Renal cortical epithelial cell (primary cell): ENCODE data around the gene GALE. TPM values are rescaled to one million over a fixed set of nuclear protein-coding genes. Genes with fewer than 3 reads are reported as not detected.
"Not testable (repeated sequence)": the region's sequence is repeated elsewhere in the genome, so short reads cannot be mapped to it uniquely, and the experiment has no call there.

Source experiments
- DNase-seq: peaks from one replicate; pipeline ENCODE4 v3.0.0-alpha.2; 2011; ENCODE audit warnings: low read depth
- total RNA-seq: library from RNA; depleted of rRNA; stranded (reverse); fragments of >200 nt; gene quantifications from 2 replicates; pipeline ENCODE4 v1.2.3, GENCODE V29; 2014

The GALE gene
- total RNA-seq, 1 donor from 2014 or later = 54.1 TPM

DNA sequence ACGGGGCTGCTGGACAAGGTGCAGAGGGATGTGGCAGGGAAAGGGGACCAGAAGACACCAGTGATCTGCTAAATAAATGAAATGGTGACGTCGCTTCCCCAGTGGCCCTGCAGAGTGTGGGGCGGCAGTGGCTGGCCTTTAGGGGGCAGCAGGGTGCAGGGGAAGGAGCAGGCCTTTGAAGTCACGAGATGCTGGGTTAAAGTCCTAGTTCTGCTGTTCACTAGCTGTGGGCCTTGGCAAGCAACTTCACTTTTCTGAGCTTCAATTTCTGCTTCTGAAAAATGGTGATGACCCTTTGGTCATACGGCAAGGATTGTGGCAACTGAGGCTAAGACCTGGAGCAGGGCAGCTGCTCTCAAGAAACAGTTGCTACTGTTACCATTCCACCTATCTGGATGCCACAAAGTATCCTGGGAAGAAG, 9.2 kb upstream of the GALE start:
- peak; percentile 69 for DNase-seq

DNA sequence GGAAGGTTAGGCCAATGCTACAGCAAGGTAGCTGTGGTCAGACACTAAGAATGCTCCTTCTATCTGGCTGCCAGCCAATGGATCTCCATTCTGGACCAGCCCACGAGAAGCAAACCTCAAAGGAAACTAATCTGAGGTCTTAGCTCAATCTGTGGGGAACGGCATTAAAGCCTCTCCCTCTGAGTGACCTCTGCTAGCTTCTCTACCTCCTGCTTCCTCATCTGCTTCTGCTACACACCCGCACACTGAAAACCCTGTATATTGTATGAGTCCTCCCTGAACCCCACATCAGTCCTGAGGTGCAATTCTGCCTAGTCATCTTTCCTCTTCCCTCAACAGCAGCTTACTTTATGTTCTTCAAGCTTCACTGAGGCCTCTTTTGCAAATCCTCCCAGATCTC, 6.9 kb upstream of the GALE start:
- no peak for DNase-seq

GRCh38 chr1:23806280-23806679, 5.7 kb upstream of the GALE start:
- no peak for DNase-seq

DNA sequence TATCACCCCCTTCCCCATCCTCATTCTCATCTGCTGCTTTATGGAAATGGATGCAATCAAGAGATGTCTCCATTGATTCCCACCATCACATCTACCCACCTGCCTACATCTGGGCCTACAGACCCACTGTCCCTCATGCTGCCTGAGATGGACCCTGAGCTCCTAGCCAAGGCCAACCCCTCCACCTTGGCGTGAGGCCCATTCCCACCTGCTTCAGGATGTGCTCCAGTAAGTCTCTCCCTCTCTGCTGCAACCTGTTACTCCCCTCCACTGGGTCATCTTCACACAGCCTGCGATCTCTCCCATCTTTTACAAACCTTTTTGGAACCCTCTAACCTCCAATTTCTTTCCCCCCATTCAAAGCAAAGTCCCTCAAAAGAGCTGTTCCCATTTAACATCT, 4.5 kb upstream of the GALE start:
- DNase-seq = no peak

DNA sequence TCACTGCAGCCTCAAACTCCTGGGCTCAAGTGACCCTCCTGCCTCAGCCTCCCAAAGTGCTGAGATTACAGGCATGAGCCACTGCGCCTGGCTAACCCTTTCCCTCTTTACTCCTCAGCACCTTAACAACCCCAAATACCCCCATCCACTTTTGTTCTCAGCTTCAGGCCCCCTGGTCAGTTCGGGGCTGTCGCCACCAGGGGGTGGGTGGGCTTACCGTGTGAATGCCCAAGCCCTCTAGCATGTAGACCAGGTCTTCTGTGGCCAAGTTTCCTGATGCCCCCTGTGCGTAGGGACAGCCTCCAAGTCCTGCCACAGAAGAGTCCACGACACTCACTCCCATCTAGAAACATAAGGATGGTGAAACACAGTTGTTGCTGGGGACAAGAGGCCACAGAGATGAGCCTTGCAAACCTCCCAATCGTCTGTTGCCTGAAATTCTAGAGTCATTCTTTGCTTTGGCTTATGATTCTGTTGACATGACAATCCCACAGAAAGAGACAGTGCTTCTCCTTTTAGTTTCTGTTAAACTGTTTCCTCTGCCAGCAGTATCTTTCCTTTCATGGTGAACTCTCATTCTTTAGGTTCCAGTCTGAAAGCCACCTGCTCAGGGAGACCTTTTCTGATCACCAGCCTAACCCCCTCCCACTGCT, 3.8 kb upstream of the GALE start:
- no peak for DNase-seq

DNA sequence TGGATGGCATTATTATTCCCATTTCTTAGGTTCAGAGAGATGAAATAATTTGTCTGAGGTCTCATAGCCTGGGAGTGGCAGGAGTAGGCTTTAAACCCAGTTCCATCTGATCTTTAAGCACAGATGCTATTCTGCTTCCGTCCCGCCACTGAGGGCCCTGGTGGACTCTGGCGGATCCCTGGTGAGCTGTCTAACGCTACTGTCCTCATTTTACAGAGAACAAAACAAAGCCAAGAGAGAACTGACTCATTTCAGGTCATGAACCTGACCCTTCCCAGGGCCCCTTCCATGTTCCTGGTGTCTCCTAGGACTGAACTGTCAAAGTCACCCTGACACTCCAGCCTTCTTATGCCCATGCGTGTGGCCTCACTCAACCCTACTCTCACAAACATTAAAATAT, 3.1 kb upstream of the GALE start:
- no peak for DNase-seq

DNA sequence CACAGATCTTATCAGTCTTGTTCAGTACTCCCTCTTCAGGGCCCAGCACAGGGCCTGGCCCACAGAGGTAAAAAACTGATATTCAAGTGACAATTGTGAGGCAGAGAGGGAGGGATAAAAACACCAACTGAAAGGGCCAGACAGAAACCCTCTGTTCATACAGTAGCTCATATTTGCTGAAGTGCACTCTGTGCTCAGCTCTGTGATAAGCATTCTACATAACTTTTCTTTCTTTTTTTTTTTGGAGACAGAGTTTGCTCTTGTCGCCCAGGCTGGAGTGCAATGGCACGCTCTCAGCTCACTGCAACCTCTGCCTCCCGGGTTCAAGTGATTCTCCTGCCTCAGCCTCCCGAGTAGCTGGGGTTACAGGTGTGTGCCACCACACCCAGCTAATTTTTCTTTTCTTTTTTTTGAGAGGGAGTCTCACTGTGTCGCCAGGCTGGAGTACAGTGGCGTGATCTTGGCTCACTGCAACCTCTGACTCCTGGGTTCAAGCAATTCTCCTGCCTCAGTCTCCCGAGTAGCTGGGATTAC, 2.3 kb upstream of the GALE start:
- DNase-seq = not testable (repeated sequence)

- DNase-seq = no peak
Observed at GRCh38 chr1:23801876-23802275, 1.3 kb upstream of the GALE start.

DNA sequence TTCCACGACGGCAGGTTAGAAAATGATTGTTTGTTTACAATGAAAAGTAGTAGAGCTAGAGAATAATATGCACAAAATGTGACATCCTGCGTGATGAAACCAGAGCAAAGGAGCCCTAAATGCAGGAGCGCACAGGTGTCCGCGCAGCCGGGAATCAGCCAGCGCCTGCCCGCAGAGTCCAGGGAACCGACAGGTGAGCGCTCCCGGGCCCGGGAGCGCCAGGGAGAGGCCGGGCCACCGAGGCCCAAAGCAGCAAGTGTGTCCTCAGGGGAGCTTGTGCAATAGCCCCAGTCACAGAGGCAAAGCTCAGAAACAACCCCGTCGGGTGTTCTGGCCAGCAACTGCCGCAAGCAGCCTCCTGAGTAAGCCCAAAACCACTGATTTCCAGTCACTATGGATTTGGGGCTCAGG, 789 bp upstream of the GALE start:
- no peak for DNase-seq

GRCh38 chr1:23799570-23800399, 769 bp downstream of the GALE start:
- DNase-seq = peak; percentile 93

DNA sequence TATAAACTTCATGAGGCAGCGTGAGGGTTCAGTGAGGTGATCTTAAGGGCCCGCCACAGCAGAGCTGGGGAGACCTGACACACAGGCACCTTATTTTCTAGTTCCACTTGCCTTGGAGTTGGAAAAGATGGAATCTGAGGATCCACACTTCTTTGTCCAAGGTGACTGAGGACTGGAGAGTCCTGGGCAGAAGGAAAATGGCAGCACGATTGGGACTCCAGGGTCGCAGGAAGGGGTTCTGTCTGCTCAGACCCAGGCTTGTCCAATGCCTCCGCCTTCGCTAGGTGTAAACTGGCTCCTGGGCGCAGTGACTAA, 1.3 kb downstream of the GALE start:
- DNase-seq = no peak

GRCh38 chr1:23798662-23799142, 1.9 kb downstream of the GALE start:
- no peak for DNase-seq

DNA sequence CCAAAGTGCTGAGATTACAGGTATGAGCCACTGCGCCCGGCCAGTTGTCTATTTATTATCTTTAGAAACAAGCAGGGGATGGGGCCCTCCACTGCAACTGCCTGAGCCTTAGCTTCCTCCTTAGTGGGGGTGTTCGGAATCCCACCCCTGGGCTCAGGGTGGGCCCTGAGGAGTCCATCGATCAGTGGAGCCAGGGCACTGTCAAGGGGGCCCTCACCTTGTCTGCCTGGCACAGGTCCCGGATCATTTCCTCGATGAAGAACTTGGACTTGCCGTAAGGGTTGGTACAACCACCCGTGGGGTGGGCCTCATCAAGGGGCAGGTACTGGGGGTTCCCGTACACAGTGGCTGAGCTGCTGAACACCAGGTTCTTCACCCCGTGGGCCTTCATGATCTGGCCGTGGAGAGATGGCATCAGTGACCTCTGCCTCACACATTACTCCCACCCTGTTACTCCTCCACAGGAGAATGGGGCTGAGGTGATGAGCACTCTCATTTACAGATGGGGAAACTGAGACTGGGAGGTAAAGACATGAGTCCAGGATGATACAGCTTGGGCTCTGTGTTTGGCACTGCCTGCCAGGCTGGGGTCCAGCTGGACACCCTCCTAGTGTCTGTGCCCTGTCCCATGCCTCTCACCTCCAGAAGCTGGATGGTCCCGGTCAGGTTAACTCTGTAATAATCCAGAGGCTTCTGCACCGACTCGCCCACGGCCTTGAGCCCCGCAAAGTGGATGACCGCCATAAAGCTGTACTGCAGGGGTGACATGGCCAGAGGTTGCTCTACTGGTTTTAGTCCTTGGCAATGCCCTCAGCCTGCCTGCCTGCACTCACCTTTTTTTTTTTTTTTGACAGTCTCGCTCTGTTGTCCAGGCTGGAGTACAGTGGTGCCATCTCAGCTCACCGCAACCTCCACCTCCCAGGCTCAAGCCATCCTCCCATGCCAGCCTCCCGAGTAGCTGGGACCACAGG, 2.8 kb downstream of the GALE start:
- no peak for DNase-seq

DNA sequence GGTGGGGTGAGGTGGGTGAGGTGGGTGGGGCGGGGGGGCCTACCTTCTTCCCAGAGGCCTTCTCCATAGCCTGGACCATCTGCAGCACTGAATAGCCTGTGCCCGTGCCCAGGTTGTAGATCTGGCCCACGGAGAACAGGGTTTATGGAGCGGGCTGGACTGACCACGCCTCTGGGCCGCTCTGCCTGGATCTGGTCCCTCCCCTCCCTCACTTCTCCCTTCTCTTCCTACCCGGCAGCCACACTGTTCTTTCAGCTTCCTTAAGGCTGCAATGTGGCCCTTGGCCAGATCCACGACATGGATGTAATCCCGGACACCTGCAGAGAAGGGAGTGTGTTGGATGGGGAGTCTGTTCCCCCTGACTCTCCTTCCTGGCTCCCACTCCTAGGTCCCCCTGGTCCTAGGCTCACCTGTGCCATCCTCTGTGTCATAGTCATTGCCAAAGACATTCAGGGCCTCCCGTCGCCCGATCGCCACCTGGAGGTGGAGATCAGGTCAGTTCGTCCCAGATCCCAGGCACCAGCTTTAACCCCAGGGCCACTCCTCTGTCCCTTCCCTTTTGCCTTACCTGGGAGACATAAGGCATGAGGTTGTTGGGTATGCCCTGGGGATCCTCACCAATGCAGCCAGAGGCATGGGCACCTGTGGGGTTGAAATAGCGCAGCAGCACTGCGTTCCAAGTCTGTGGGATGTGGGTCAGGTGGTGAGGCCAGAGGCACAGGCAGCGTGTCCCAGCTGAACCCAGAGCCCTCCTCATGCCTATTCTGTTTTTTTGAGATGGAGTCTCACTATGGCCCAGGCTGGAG, 3.9 kb downstream of the GALE start:
- DNase-seq = no peak

GRCh38 chr1:23795676-23796465, 4.7 kb downstream of the GALE start:
- no peak for DNase-seq

GRCh38 chr1:23794732-23795182, 5.8 kb downstream of the GALE start:
- DNase-seq = not testable (repeated sequence)

GRCh38 chr1:23793861-23794731, 6.5 kb downstream of the GALE start:
- DNase-seq = no peak

DNA sequence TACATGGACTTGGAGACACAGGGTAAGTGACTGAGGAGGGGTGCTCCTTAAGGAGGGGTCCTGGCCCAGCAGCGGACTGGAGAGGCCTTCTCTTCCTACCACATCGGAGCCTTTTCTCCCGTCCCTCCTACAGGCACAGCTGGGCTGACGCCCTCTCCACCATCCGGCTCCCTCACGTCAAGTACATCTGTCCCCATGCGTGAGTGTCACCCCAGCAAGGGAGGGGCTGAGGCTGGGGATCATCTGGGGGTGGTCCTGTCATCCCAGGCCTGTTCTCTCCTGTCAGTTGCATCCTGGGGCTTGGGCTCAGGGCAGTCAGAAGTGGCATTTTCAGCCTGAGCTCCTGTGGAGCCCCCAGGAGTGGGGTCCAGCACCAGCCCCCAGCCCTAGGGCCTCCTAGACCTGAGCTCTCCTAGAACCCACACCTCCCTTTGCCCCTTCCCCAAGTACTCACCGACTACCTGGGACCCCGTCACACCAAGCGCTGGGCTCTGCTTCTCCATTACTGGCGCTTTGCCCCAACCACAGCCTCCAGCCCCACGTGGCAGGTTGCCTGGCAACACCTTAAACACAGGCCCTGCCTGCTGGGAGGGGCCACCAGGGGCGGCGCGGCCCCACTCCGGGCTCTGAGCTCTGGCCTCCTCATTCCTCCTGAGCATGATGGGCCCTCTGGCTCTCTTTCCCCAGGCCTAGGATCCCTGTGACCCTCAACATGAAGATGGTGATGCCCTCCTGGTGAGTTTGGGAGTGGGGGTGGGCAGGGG, 7.4 kb downstream of the GALE start:
- peak; percentile 44 for DNase-seq
